IMR-90 (cell line): ENCODE results near the gene NPAS2. TPM values are rescaled to one million over a fixed set of nuclear protein-coding genes. Genes with fewer than 3 reads are reported as not detected.

Experiments used
- ATAC-seq: fragments of 200-7000 bp; cut with Tn5 transposase; 2 replicates; pipeline ENCODE4 v1.9.1; 2020; ENCODE audit warnings: low read depth, mild to moderate bottlenecking, moderate library complexity
- BruUV-seq: library from RNA; stranded (reverse); fragments of 400-500 nt; replicated peaks from 2 replicates; lab custom pipeline; 2021; lab: Mats Ljungman, UMichigan
- CTCF ChIA-PET: fragments of 300-600 bp; formaldehyde crosslinking; extraction: SDS; loops from one replicate; lab custom pipeline; 2021; ENCODE audit warnings: antibody characterized with exemption; lab: Yijun Ruan, JAX
- POLR2A ChIA-PET: fragments of 300-600 bp; sonication (Branson Sonifier 250); formaldehyde crosslinking; loops from one replicate; lab custom pipeline; 2022; ENCODE audit warnings: antibody characterized with exemption; ENCODE audit not compliant: unreplicated experiment; lab: Charles Lee
- DNase-seq: peaks from one replicate; pipeline ENCODE4 v3.0.0; 2013
- H2AFZ ChIP-seq: replicated peaks from 2 replicates; pipeline ENCODE3; 2013; ENCODE audit warnings: low read length, mild to moderate bottlenecking; ENCODE audit not compliant: poor library complexity
- H2AK5ac ChIP-seq: 2 replicates; pipeline ENCODE4 v1.6.1; 2013; ENCODE audit warnings: low read depth, low read length, inconsistent platforms
- H2AK9ac ChIP-seq: replicated peaks from 2 replicates; pipeline ENCODE3; 2013; ENCODE audit warnings: mild to moderate bottlenecking, low read depth, low read length, moderate library complexity; ENCODE audit not compliant: poor library complexity
- H2BK120ac ChIP-seq: 2 replicates; pipeline ENCODE4 v1.6.1; 2013; ENCODE audit warnings: low read depth, low read length, inconsistent platforms
- H2BK15ac ChIP-seq: 3 replicates; pipeline ENCODE4 v1.6.1; 2013; ENCODE audit warnings: low read depth, low read length, inconsistent platforms
- H2BK20ac ChIP-seq: 2 replicates; pipeline ENCODE4 v1.6.1; 2013; ENCODE audit warnings: low read depth, mild to moderate bottlenecking, inconsistent platforms, low read length, moderate library complexity
- H2BK5ac ChIP-seq: 2 replicates; pipeline ENCODE4 v1.6.1; 2013; ENCODE audit warnings: mild to moderate bottlenecking, low read depth, low read length, inconsistent platforms; ENCODE audit not compliant: poor library complexity, severe bottlenecking
- H3K14ac ChIP-seq: replicated peaks from 2 replicates; pipeline ENCODE4 v1.6.1; 2013; ENCODE audit warnings: low read depth, low read length, inconsistent platforms
- H3K18ac ChIP-seq: 2 replicates; pipeline ENCODE4 v1.6.1; 2013; ENCODE audit warnings: low read depth, low read length, control low read depth
- H3K23ac ChIP-seq: 2 replicates; pipeline ENCODE4 v1.6.1; 2013; ENCODE audit warnings: low read depth, low read length, inconsistent platforms
- H3K27ac ChIP-seq: 2 replicates; pipeline ENCODE4 v1.5.1; 2013; ENCODE audit warnings: mild to moderate bottlenecking, control low read depth, low read length; ENCODE audit not compliant: insufficient read depth
- H3K27me3 ChIP-seq: 2 replicates; pipeline ENCODE4 v1.6.1; 2013; ENCODE audit warnings: low read length; ENCODE audit not compliant: control insufficient read depth, insufficient read depth
- H3K36me3 ChIP-seq: 2 replicates; pipeline ENCODE4 v1.6.1; 2013; ENCODE audit warnings: low read length, mixed read lengths; ENCODE audit not compliant: control insufficient read depth, insufficient read depth
- H3K4ac ChIP-seq: 2 replicates; pipeline ENCODE4 v1.6.1; 2013; ENCODE audit warnings: low read depth, low read length, inconsistent platforms
- H3K4me1 ChIP-seq: 2 replicates; pipeline ENCODE4 v1.6.1; 2013; ENCODE audit warnings: low read length, mixed read lengths; ENCODE audit not compliant: control insufficient read depth, insufficient read depth
- H3K4me2 ChIP-seq: 2 replicates; pipeline ENCODE4 v1.6.1; 2013; ENCODE audit warnings: low read depth, mild to moderate bottlenecking, control low read depth, low read length, moderate library complexity
- H3K4me3 ChIP-seq: 2 replicates; pipeline ENCODE4 v1.5.1; 2013; ENCODE audit warnings: low read depth, mild to moderate bottlenecking, control low read depth, low read length, moderate library complexity; ENCODE audit not compliant: insufficient read depth
- H3K56ac ChIP-seq: 2 replicates; pipeline ENCODE4 v1.6.1; 2013; ENCODE audit warnings: low read length, inconsistent platforms; ENCODE audit not compliant: insufficient read depth; ENCODE audit errors: extremely low read depth
- H3K79me1 ChIP-seq, 2 experiments: 2 replicates each; pipeline ENCODE4 v1.6.1; 2013; ENCODE audit warnings: low read length in 2 of 2, inconsistent platforms in 1 of 2, low read depth in 1 of 2
- H3K9ac ChIP-seq: 2 replicates; pipeline ENCODE4 v1.6.1; 2013; ENCODE audit warnings: low read depth, low read length, control low read depth
- H3K9me1 ChIP-seq: 2 replicates; pipeline ENCODE4 v1.6.1; 2013; ENCODE audit warnings: low read length, inconsistent platforms; ENCODE audit not compliant: insufficient read depth
- H3K9me3 ChIP-seq: 2 replicates; pipeline ENCODE4 v1.6.1; 2013; ENCODE audit warnings: low read length; ENCODE audit not compliant: control insufficient read depth, insufficient read depth
- H4K20me1 ChIP-seq: 2 replicates; pipeline ENCODE4 v1.6.1; 2013; ENCODE audit warnings: low read length, inconsistent platforms; ENCODE audit not compliant: insufficient read depth
- H4K5ac ChIP-seq: 2 replicates; pipeline ENCODE4 v1.6.1; 2013; ENCODE audit warnings: mild to moderate bottlenecking, low read depth, low read length, control low read depth
- H4K8ac ChIP-seq, 2 experiments: 2 replicates each; pipeline ENCODE4 v1.6.1; 2013; ENCODE audit warnings: low read depth in 2 of 2, low read length in 2 of 2, control low read depth in 1 of 2, inconsistent platforms in 1 of 2
- H4K91ac ChIP-seq: 2 replicates; pipeline ENCODE4 v1.6.1; 2013; ENCODE audit warnings: low read depth, low read length, inconsistent platforms; ENCODE audit not compliant: insufficient read depth
- BHLHE40 ChIP-seq: fragments of 150-350 bp; IDR thresholded peaks from 2 replicates; pipeline ENCODE4 v1.6.1; 2016; ENCODE audit warnings: mild to moderate bottlenecking, low read depth, low read length
- CEBPB ChIP-seq: IDR thresholded peaks from 2 replicates; pipeline ENCODE4 v1.6.1; 2012; ENCODE audit warnings: low read depth, low read length, improper control_type of control experiment
- CHD1 ChIP-seq: IDR thresholded peaks from 2 replicates; pipeline ENCODE4 v1.6.1; 2012; ENCODE audit warnings: low read depth, low read length, improper control_type of control experiment
- CTCF ChIP-seq: conservative IDR thresholded peaks from 2 replicates; pipeline ENCODE4 v1.5.1; 2012; ENCODE audit warnings: mild to moderate bottlenecking, low read depth, low read length, improper control_type of control experiment
- ELK1 ChIP-seq: fragments of 150-350 bp; IDR thresholded peaks from 2 replicates; pipeline ENCODE4 v1.6.1; 2016; ENCODE audit warnings: low read depth, mild to moderate bottlenecking, low read length, moderate library complexity, borderline replicate concordance
- FOS ChIP-seq: fragments of 150-350 bp; IDR thresholded peaks from 2 replicates; pipeline ENCODE4 v1.6.1; 2016; ENCODE audit warnings: low read depth, low read length
- MAFK ChIP-seq: IDR thresholded peaks from 2 replicates; pipeline ENCODE4 v1.6.1; 2012; ENCODE audit warnings: low read depth, low read length, improper control_type of control experiment
- MAZ ChIP-seq: IDR thresholded peaks from 2 replicates; pipeline ENCODE4 v1.6.1; 2012; ENCODE audit warnings: low read depth, mild to moderate bottlenecking, low read length, improper control_type of control experiment, moderate library complexity, borderline replicate concordance
- MXI1 ChIP-seq: IDR thresholded peaks from 2 replicates; pipeline ENCODE4 v1.6.1; 2012; ENCODE audit warnings: low read depth, mild to moderate bottlenecking, low read length, moderate library complexity, borderline replicate concordance
- NFE2L2 ChIP-seq: fragments of 150-350 bp; IDR thresholded peaks from 2 replicates; pipeline ENCODE4 v1.6.1; 2016; ENCODE audit warnings: low read depth, mild to moderate bottlenecking, low read length
- POLR2A ChIP-seq: IDR thresholded peaks from 2 replicates; pipeline ENCODE4 v1.6.1; 2012; ENCODE audit warnings: mild to moderate bottlenecking, low read depth, low read length
- RAD21 ChIP-seq: IDR thresholded peaks from 2 replicates; pipeline ENCODE4 v1.6.1; 2012; ENCODE audit warnings: low read length, improper control_type of control experiment
- RCOR1 ChIP-seq: IDR thresholded peaks from 2 replicates; pipeline ENCODE4 v1.6.1; 2012; ENCODE audit warnings: mild to moderate bottlenecking, low read length, improper control_type of control experiment; ENCODE audit not compliant: insufficient replicate concordance
- RFX5 ChIP-seq: IDR thresholded peaks from 2 replicates; pipeline ENCODE4 v1.8.0; 2012; ENCODE audit warnings: low read depth, mild to moderate bottlenecking, low read length, moderate library complexity
- SMC3 ChIP-seq: fragments of 150-350 bp; IDR thresholded peaks from 2 replicates; pipeline ENCODE4 v1.6.1; 2016; ENCODE audit warnings: low read depth, mild to moderate bottlenecking, antibody characterized with exemption, low read length, moderate library complexity
- USF2 ChIP-seq: fragments of 150-350 bp; IDR thresholded peaks from 2 replicates; pipeline ENCODE4 v1.6.1; 2017; ENCODE audit warnings: mild to moderate bottlenecking, antibody characterized with exemption, low read length, low read depth
- WGBS, 2 experiments: methylation state at CpG; one replicate each; pipeline versions ENCODE4 v1.1.5 to v1.1.7; 2013; ENCODE audit warnings: missing lambda C conversion rate in 2 of 2; ENCODE audit not compliant: insufficient read length in 1 of 2; ENCODE audit errors: extremely low coverage in 2 of 2; 5-methylcytosine and 5-hydroxymethylcytosine counted together
- dilution Hi-C: fragments of 300-500 bp; cut with HindIII; formaldehyde crosslinking; loops from one replicate; pipeline ENCODE4 v1.14.3; 2018; ENCODE audit warnings: low sequenced_read_pairs; ENCODE audit not compliant: unreplicated experiment
- in situ Hi-C: fragments of 300-500 bp; cut with MboI; formaldehyde crosslinking; loops from 3 replicates; pipeline ENCODE4 v1.14.3; 2019; ENCODE audit warnings: low sequenced_read_pairs, inconsistent platforms, mixed read lengths
- intact Hi-C: fragments of 100-400 bp; cut with micrococcal nuclease; formaldehyde crosslinking; loops from 2 replicates; pipeline ENCODE4 v1.10.0; 2022
- polyA plus RNA-seq, 3 experiments: library from polyadenylated mRNA; depleted of rRNA; stranded (reverse); fragments of >200 nt; gene quantifications; 2 replicates each; pipeline ENCODE4 v1.2.3, GENCODE V29; 2012; ENCODE audit warnings: low replicate concordance in 1 of 3
- total RNA-seq: library from RNA; depleted of rRNA; stranded (reverse); fragments of >200 nt; gene quantifications from 2 replicates; pipeline ENCODE4 v1.2.3, GENCODE V29; 2012

NPAS2 gene
- total and polyA plus RNA-seq, 2 of the 4 experiments (the other 2 are of a cell fraction): 5.2 to 14.8 TPM

GRCh38 chr2:100880036-100880435, 60.1 kb downstream of the NPAS2 start:
- intact Hi-C loops: no loop called here

More at GRCh38 chr2:100880036-100880435, 60.1 kb downstream of the NPAS2 start:
- H3K18ac ChIP-seq: no peak overlapping the region
- H3K4me1 ChIP-seq: peaks cover 11% of the 10 kb centered on the region
- dilution Hi-C loops: no loop called here
- H3K27ac ChIP-seq: no peak overlapping the region
- POLR2A ChIA-PET: no interaction called here
- TF ChIP-seq BHLHE40: no peak
- TF ChIP-seq NFE2L2: no peak
- TF ChIP-seq SMC3: no peak
- no peak for TF ChIP-seq CEBPB
- TF ChIP-seq RFX5: no peak
- TF ChIP-seq MAFK: no peak
- TF ChIP-seq RCOR1: no peak
- no peak for TF ChIP-seq CTCF
- no peak for TF ChIP-seq RAD21
- no peak for TF ChIP-seq ELK1
- TF ChIP-seq MXI1: no peak
- TF ChIP-seq MAZ: no peak
- TF ChIP-seq CHD1: no peak
- TF ChIP-seq FOS: no peak
- TF ChIP-seq USF2: no peak
- no peak for TF ChIP-seq POLR2A
- no peak overlapping the region for H3K23ac ChIP-seq
- peaks cover 32% of the 10 kb centered on the region; the same call in 1 of the 2 replicates for H3K9me1 ChIP-seq
- H3K79me1 ChIP-seq: peaks cover 12 to 59% of the 10 kb centered on the region in 2 experiments
- H2BK20ac ChIP-seq: no peak overlapping the region
- no peak overlapping the region for H3K14ac ChIP-seq
- H4K5ac ChIP-seq: no peak overlapping the region
- CTCF ChIA-PET: no interaction called here
- ATAC-seq (no peak), DNase-seq (no peak)
- H4K8ac ChIP-seq: no peak overlapping the region
- no TSS peak for BruUV-seq
- H3K56ac ChIP-seq: no peak overlapping the region
- no peak overlapping the region for H2AK5ac ChIP-seq
- H2AK9ac ChIP-seq: peak overlapping the region; percentile 15
- peaks cover 12% of the 10 kb centered on the region; the same call in 1 of the 2 replicates for H4K20me1 ChIP-seq
- in situ Hi-C loops: no loop called here
- H4K91ac ChIP-seq: no peak overlapping the region
- no peak overlapping the region for H2BK15ac ChIP-seq
- WGBS, 2 experiments: no CpG with 5 or more reads among the region's 5 CpGs
- no peaks in the 10 kb centered on the region for H3K27me3 ChIP-seq
- H3K36me3 ChIP-seq: no peaks in the 10 kb centered on the region
- H3K9me3 ChIP-seq: no peaks in the 10 kb centered on the region
- no peak overlapping the region for H3K4me2 ChIP-seq
- no peak overlapping the region for H2BK5ac ChIP-seq
- H3K4me3 ChIP-seq: no peak overlapping the region
- H3K9ac ChIP-seq: no peak overlapping the region
- H2BK120ac ChIP-seq: no peak overlapping the region
- H3K4ac ChIP-seq: no peak overlapping the region
- no peak overlapping the region for H2AFZ ChIP-seq
